Fibroblast of lung (primary cell): ENCODE results near the gene SYTL5. TPM values are rescaled to one million over a fixed set of nuclear protein-coding genes. Genes with fewer than 3 reads are reported as not detected.

ENCODE experiments used
- DNase-seq, 2 donors: peaks; one replicate each; pipeline versions ENCODE4 v3.0.0 to v3.0.0-alpha.2; 2010; ENCODE audit warnings: low read depth in 2 of 2
- H2AFZ ChIP-seq: 2 replicates; pipeline ENCODE4 v1.5.1; 2012; ENCODE audit warnings: low read length, control low read depth, inconsistent platforms
- H3K27ac ChIP-seq: 2 replicates; pipeline ENCODE4 v1.5.1; 2011; ENCODE audit warnings: low read length, control low read depth; ENCODE audit not compliant: insufficient read depth
- H3K27me3 ChIP-seq: 2 replicates; pipeline ENCODE4 v1.5.1; 2011; ENCODE audit warnings: mild to moderate bottlenecking, low read length; ENCODE audit not compliant: control insufficient read depth, insufficient read depth
- H3K36me3 ChIP-seq: 2 replicates; pipeline ENCODE4 v1.5.1; 2011; ENCODE audit warnings: low read length; ENCODE audit not compliant: control insufficient read depth, insufficient read depth
- H3K4me1 ChIP-seq: 2 replicates; pipeline ENCODE4 v1.5.1; 2011; ENCODE audit warnings: low read length; ENCODE audit not compliant: control insufficient read depth, insufficient read depth; ENCODE audit errors: extremely low read depth
- H3K4me2 ChIP-seq: 2 replicates; pipeline ENCODE4 v1.5.1; 2011; ENCODE audit warnings: low read length, control low read depth; ENCODE audit not compliant: insufficient read depth; ENCODE audit errors: extremely low read depth
- H3K4me3 ChIP-seq, 4 experiments: fragments of 200-600 bp in 1 of 4; sonication (generic) in 1 of 4; replicated peaks in 1 of 4; 2 replicates each; pipeline ENCODE4 v1.5.1; 2011 to 2016; ENCODE audit warnings: low read length in 4 of 4, low read depth in 3 of 4, mild to moderate bottlenecking in 3 of 4, control low read depth in 2 of 4, inconsistent platforms in 1 of 4, mixed read lengths in 1 of 4; ENCODE audit not compliant: insufficient read depth in 1 of 4; ENCODE audit errors: control extremely low read depth in 1 of 4
- H3K79me2 ChIP-seq: 2 replicates; pipeline ENCODE4 v1.5.1; 2012; ENCODE audit warnings: mild to moderate bottlenecking, low read length, inconsistent platforms; ENCODE audit not compliant: control insufficient read depth, insufficient read depth
- H3K9ac ChIP-seq: 2 replicates; pipeline ENCODE4 v1.5.1; 2011; ENCODE audit warnings: mild to moderate bottlenecking, low read length, control low read depth; ENCODE audit not compliant: insufficient read depth
- H3K9me3 ChIP-seq: 2 replicates; pipeline ENCODE4 v1.5.1; 2012; ENCODE audit warnings: low read depth, low read length; ENCODE audit not compliant: control insufficient read depth, insufficient read depth
- H4K20me1 ChIP-seq: 2 replicates; pipeline ENCODE4 v1.5.1; 2011; ENCODE audit warnings: low read length; ENCODE audit not compliant: control insufficient read depth, insufficient read depth; ENCODE audit errors: extremely low read depth
- CTCF ChIP-seq, 2 donors: IDR thresholded peaks in 1 of 2; conservative IDR thresholded peaks in 1 of 2; 1 replicate in 1 of 2; 2 replicates in 1 of 2; pipeline ENCODE4 v1.5.1; 2011 to 2012; ENCODE audit warnings: low read length in 2 of 2, control low read depth in 1 of 2, inconsistent platforms in 1 of 2, low read depth in 1 of 2, mild to moderate bottlenecking in 1 of 2
- EZH2 ChIP-seq: IDR thresholded peaks from 2 replicates; pipeline ENCODE4 v1.5.1; 2012; ENCODE audit warnings: low read length, control low read depth, mild to moderate bottlenecking; ENCODE audit errors: missing control alignments
- polyA plus RNA-seq, 2 donors: library from polyadenylated mRNA; depleted of rRNA in 1 of 2; stranded (reverse) in 1 of 2; unstranded in 1 of 2; fragments of >200 nt; gene quantifications; 2 replicates each; pipeline ENCODE4 v1.2.1, GENCODE V29; 2011 to 2012; ENCODE audit warnings: missing spikeins in 1 of 2
- total RNA-seq: library from RNA; depleted of rRNA; stranded (reverse); fragments of >200 nt; gene quantifications from 2 replicates; pipeline ENCODE4 v1.2.1, GENCODE V29; 2014

The SYTL5 gene
- total and polyA plus RNA-seq, 2 donors (not counting 1 experiment from before 2014, with no cell fraction given), result 0.27 to 1.5 TPM

DNA sequence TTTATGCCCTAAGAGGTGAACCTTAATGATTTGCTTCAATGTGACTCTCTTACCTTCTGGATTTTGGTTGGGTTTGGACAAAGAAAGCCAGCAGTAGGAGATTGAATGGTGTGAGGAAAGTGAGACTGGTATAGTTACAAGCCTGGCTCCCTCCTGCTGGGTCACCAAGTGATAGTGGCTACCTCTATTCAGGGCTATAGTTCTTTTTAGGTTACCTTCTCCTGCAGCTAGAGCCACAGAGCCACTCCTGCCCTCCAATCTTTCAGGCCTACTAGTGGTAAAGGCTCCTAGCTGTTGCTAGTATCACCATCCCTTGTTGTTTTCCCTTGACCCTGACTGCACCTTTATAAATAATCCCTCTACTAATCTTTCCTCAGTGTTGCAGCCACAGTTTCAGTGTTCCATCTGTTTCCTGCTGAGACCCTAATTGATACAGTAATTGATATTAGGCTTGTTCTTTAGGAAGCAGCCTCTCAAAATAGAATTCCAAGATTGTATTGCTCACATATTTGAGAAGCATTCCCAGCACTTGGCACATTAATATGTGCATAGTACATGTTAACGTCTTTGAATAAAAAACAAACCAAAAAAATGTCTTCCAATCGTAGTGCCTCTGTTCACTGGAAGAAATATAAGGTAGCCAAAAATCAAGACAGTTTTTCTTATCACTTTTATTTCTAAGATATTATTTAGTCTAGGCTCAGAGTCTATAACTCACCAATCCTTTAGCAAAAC, 132.0 kb downstream of the SYTL5 start:
- no peak for DNase-seq
- Histone ChIP-seq H3K4me3 (no peak overlapping the region), H2AFZ (no peak overlapping the region), H3K27me3 (no peaks in the 10 kb centered on the region), H3K9ac (no peak overlapping the region), H4K20me1 (no peaks in the 10 kb centered on the region), H3K4me1 (no peaks in the 10 kb centered on the region), H3K27ac (no peak overlapping the region), H3K9me3 (no peaks in the 10 kb centered on the region), H3K4me2 (no peak overlapping the region), H3K36me3 (no peaks in the 10 kb centered on the region), H3K79me2 (no peaks in the 10 kb centered on the region)
- TF ChIP-seq CTCF (conservative IDR thresholded peaks at IDR 0.05 in 1 of 2, IDR thresholded peaks at IDR 0.05 in 1 of 2; ENCODE audit: low read depth in 1 of 2, low read length in 2 of 2) (no peak), EZH2 (no peak)

- Histone ChIP-seq H3K4me1 (no peaks in the 10 kb centered on the region), H3K79me2 (no peaks in the 10 kb centered on the region), H3K4me3 (no peak overlapping the region), H3K27me3 (no peaks in the 10 kb centered on the region), H2AFZ (no peak overlapping the region), H3K36me3 (no peaks in the 10 kb centered on the region), H3K27ac (no peak overlapping the region), H4K20me1 (no peaks in the 10 kb centered on the region), H3K9ac (no peak overlapping the region), H3K4me2 (no peak overlapping the region), H3K9me3 (no peaks in the 10 kb centered on the region)
- no peak for DNase-seq
- TF ChIP-seq EZH2 (no peak), CTCF (conservative IDR thresholded peaks at IDR 0.05 in 1 of 2, IDR thresholded peaks at IDR 0.05 in 1 of 2; ENCODE audit: low read depth in 1 of 2, low read length in 2 of 2) (no peak)
These were observed 132.5 kb downstream of the SYTL5 start for GRCh38 chrX:38138900-38139299.

DNA sequence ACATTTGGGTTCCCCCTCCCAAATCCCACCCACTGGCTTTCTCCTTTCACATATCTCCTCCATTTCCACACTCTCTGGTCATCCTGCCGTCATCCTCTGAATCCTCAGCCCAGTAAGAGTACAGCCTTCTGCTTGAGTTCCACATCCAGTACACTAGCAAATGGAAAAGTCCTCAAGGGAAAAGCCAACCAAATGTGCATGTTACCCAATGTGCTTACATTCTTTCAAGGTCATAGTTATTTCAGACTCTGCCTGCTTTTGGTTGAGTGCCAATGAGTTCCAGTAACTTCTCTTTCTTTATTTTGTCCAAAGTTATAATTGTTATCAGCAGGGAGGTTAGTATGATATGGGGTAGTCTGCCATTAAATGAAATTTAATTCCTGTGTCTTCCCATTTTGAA, 136.3 kb downstream of the SYTL5 start:
- no peak overlapping the region for H2AFZ ChIP-seq
- H3K79me2 ChIP-seq, result no peaks in the 10 kb centered on the region
- H3K27me3 ChIP-seq, result no peaks in the 10 kb centered on the region
- no peak overlapping the region for H3K4me3 ChIP-seq
- H3K4me2 ChIP-seq, result no peak overlapping the region
- H4K20me1 ChIP-seq, result no peaks in the 10 kb centered on the region
- no peak overlapping the region for H3K9ac ChIP-seq
- no peak overlapping the region for H3K27ac ChIP-seq
- no peaks in the 10 kb centered on the region for H3K4me1 ChIP-seq
- no peaks in the 10 kb centered on the region for H3K36me3 ChIP-seq
- peak; percentile 49 to 59 for DNase-seq
- no peak for TF ChIP-seq CTCF (conservative IDR thresholded peaks at IDR 0.05 in 1 of 2, IDR thresholded peaks at IDR 0.05 in 1 of 2; ENCODE audit: low read depth in 1 of 2, low read length in 2 of 2)
- TF ChIP-seq EZH2, result no peak
- H3K9me3 ChIP-seq, result no peaks in the 10 kb centered on the region
